ENCODE measurements around the gene ODAD3.
"Not testable (repeated sequence)": the region's sequence is repeated elsewhere in the genome, so short reads cannot be mapped to it uniquely, and the experiment has no call there.

The ODAD3 gene

DNA sequence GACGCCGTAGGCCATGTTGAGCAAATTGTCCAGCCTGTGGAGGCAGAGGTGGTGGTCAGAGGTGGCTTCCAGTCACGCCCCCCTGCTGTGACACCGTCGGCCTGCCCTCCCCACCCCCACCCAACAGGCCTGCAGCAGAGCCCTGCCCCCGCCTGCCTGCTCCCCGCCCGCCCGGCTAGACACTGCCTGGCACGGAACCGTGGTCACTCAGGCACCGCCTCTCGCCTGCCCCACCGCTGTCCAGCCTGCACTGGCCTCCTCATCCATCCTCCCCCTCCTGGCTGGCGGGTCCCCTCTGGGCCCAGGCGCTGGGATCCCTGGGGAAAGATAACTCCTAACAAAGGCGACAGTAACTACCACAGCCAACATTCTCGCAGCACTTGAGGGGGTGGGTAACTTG, 22.2 kb upstream of the ODAD3 start:
- Histone ChIP-seq H3K36me3 (no peaks in the 10 kb centered on the region), H3K4me3 (ENCODE audit: low read depth in 1 of 2, low read length in 1 of 2) (no peak overlapping the region), H3K9me3 (no peaks in the 10 kb centered on the region), H3K27me3 (peaks cover 57% of the 10 kb centered on the region), H3K4me1 (ENCODE audit: control insufficient read depth in 1 of 2, insufficient read depth in 1 of 2, low read depth in 1 of 2, low read length in 1 of 2) (no peaks in the 10 kb centered on the region), H3K27ac (no peak overlapping the region)
- TF ChIP-seq, protein P1, sequence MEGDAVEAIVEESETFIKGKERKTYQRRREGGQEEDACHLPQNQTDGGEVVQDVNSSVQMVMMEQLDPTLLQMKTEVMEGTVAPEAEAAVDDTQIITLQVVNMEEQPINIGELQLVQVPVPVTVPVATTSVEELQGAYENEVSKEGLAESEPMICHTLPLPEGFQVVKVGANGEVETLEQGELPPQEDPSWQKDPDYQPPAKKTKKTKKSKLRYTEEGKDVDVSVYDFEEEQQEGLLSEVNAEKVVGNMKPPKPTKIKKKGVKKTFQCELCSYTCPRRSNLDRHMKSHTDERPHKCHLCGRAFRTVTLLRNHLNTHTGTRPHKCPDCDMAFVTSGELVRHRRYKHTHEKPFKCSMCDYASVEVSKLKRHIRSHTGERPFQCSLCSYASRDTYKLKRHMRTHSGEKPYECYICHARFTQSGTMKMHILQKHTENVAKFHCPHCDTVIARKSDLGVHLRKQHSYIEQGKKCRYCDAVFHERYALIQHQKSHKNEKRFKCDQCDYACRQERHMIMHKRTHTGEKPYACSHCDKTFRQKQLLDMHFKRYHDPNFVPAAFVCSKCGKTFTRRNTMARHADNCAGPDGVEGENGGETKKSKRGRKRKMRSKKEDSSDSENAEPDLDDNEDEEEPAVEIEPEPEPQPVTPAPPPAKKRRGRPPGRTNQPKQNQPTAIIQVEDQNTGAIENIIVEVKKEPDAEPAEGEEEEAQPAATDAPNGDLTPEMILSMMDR (IDR thresholded peaks at IDR 0.05) = no peak

DNA sequence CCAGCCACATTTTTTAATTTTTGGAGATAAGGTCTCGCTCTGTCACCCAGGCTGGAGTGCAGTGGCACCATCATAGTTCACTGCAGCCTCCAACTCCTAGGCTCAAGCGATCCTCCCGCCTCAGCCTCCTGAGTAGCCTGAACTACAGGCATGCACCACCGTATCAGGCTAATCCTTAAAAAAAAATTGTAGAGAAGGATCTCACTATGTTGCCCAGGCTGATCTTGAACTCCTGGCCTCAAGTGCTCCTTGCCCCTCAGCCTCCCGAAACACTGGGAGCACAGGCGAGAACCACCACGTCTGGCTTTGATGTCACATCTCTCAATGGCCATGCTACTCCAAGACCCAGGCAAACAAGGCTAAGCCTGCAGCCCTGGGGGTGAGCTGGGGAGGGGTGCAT, 21.7 kb upstream of the ODAD3 start:
- peaks cover 62% of the 10 kb centered on the region for H3K27me3 ChIP-seq

DNA sequence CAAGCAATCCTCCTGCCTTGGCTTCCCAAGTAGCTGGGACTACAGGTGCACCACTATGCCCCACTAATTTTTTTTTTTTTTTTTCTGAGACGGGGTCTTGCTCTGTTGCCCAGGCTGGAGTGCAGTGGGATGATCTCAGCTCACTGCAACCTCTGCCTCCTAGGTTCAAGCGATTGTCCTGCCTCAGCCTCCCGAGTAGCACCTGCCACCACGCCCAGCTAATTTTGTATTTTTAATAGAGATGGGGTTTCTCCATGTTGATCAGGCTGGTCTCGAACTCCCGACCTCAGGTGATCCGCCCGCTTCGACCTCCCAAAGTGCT, 20.3 kb upstream of the ODAD3 start:
- not testable (repeated sequence) for H3K9me3 ChIP-seq; H3K4me3 ChIP-seq (ENCODE audit: low read depth in 1 of 2, low read length in 1 of 2); H3K4me1 ChIP-seq (ENCODE audit: control insufficient read depth in 1 of 2, insufficient read depth in 1 of 2, low read depth in 1 of 2, low read length in 1 of 2); H3K27ac ChIP-seq
- peaks cover 10% of the 10 kb centered on the region for H3K36me3 ChIP-seq
- H3K27me3 ChIP-seq = peaks cover 59% of the 10 kb centered on the region

More for the DNA sequence above, 21.7 kb upstream of the ODAD3 start:
- Histone ChIP-seq H3K27ac (no peak overlapping the region), H3K9me3 (no peaks in the 10 kb centered on the region), H3K4me3 (ENCODE audit: low read depth in 1 of 2, low read length in 1 of 2) (no peak overlapping the region), H3K4me1 (ENCODE audit: control insufficient read depth in 1 of 2, insufficient read depth in 1 of 2, low read depth in 1 of 2, low read length in 1 of 2) (no peaks in the 10 kb centered on the region), H3K36me3 (no peaks in the 10 kb centered on the region)
- TF ChIP-seq, protein P1 (IDR thresholded peaks at IDR 0.05) = no peak

DNA sequence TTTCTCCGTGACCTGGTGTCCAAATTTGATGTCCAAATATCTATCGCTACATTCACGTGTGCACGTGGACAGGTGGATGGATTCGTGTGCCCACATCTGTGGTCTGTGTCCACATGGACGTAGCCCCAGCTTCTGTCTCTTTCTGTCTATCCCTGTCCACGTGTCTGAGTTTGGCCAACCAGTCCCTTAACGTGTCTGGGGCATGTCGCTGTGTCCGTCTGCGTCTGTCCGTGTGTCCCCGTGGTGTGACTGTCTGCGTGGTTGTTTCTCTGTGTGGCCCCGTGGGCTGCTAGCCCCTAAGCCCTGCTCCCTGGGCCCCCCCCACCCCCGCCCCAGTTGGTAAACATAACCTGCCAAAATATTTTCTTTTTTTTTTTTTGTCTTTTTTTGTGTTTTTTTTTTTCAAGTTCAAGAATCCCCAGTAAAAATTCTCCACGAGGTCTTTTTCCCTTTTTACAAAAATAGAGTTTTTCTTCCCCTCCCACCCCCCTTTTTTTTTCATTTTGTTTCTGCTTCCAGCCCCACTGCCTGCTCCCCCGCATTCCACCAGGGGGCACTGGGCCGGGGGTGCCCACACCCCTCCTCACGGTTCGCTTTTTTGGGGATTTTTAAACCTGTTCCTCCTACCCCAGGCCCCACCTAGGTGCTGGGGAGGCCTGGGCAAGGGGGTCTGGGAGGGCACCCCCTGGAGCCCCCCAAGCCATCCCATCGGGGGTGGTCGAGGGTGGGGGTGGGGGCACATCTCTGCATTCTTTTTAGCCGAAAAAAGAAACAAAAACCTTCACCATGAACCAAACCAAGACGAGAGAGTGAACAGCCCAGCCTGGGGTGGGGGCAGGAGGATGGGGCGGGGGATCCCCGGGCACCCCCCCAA, 18.8 kb upstream of the ODAD3 start:
- no peak overlapping the region for H3K4me3 ChIP-seq (ENCODE audit: low read depth in 1 of 2, low read length in 1 of 2)
- TF ChIP-seq, protein P1 (IDR thresholded peaks at IDR 0.05) = no peak
- peaks cover 25% of the 10 kb centered on the region for H3K36me3 ChIP-seq
- H3K9me3 ChIP-seq = no peaks in the 10 kb centered on the region
- no peak overlapping the region for H3K27ac ChIP-seq
- no peaks in the 10 kb centered on the region for H3K4me1 ChIP-seq (ENCODE audit: control insufficient read depth in 1 of 2, insufficient read depth in 1 of 2, low read depth in 1 of 2, low read length in 1 of 2)
- H3K27me3 ChIP-seq = peaks cover 59% of the 10 kb centered on the region

DNA sequence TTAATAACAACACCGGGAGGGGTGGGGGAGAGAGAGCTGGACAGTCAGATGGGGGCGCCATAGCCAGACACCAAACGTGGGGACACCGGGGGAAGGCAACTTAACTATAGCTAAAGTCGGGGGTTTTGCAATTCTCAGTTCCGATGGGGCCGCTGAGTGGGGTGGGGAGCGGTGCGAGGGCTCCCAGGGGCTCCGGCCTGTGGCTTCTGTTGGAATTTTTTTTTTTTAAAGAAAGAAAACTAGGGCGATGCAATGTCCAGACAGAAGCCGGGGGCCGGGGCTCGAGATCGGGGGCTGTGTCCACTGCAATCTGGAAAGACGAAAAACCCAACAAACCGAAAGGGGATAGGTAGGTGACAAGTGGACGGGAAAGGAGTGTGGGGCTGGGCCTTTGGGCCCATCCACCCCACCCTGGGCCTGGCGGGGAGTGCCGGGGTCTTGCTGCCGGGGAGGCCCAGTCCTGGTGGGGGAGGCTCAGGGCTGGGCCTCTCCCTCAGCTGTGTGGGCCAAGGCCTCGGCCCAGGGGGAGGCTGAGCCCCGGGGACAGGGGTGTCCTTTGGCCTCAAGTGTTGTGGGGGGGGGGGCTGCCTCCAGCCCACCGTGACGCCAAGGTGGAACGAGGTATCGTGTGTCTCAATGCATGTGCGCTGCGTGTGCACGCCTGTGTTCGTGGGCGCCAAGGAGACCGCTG, 17.8 kb upstream of the ODAD3 start:
- Histone ChIP-seq H3K36me3 (peaks cover 34% of the 10 kb centered on the region), H3K27me3 (peaks cover 49% of the 10 kb centered on the region), H3K9me3 (no peaks in the 10 kb centered on the region), H3K4me3 (ENCODE audit: low read depth in 1 of 2, low read length in 1 of 2) (no peak overlapping the region), H3K4me1 (ENCODE audit: control insufficient read depth in 1 of 2, insufficient read depth in 1 of 2, low read depth in 1 of 2, low read length in 1 of 2) (no peaks in the 10 kb centered on the region), H3K27ac (no peak overlapping the region)
- TF ChIP-seq, protein P1 (IDR thresholded peaks at IDR 0.05) = no peak
